B cell (primary cell): ENCODE measurements around the gene IRF2BPL. TPM values are rescaled to one million over a fixed set of nuclear protein-coding genes. Genes with fewer than 3 reads are reported as not detected.
A peak's percentile ranks its signal among the peaks of the same experiment; 100 is the strongest.

Experiments
- ATAC-seq: fragments of 200-7000 bp; cut with Tn5 transposase; one replicate; pipeline ENCODE4 v1.10.0; 2021; ENCODE audit warnings: low read depth, mild to moderate bottlenecking, moderate number of reproducible peaks, moderate library complexity
- CTCF ChIA-PET: fragments of 350-600 bp; sonication (Branson Sonifier 250); formaldehyde crosslinking; loops from one replicate; lab custom pipeline; 2021; ENCODE audit warnings: antibody characterized with exemption, inconsistent platforms; lab: Charles Lee
- POLR2A ChIA-PET: fragments of 350-600 bp; sonication (Branson Sonifier 250); formaldehyde crosslinking; loops from one replicate; lab custom pipeline; 2021; ENCODE audit warnings: antibody characterized with exemption; lab: Charles Lee
- DNase-seq: peaks from one replicate; pipeline ENCODE4 v3.0.0; 2013
- H2AFZ ChIP-seq: 2 replicates; pipeline ENCODE4 v1.6.1; 2012; ENCODE audit warnings: mild to moderate bottlenecking, low read depth, low read length; ENCODE audit not compliant: insufficient read depth, poor library complexity, severe bottlenecking
- H3K27ac ChIP-seq, 2 donors: 1 replicate in 1 of 2; 2 replicates in 1 of 2; pipeline ENCODE4 v1.5.1; 2012 to 2013; ENCODE audit warnings: low read length in 2 of 2, mild to moderate bottlenecking in 2 of 2, moderate library complexity in 1 of 2
- H3K27me3 ChIP-seq, 4 experiments: fragments of 200-600 bp in 1 of 4; sonication (generic) in 1 of 4; replicated peaks in 1 of 4; 1 replicate in 2 of 4; 2 replicates in 2 of 4; pipeline versions ENCODE4 v1.6.1 to v1.7.0; 2013 to 2016; ENCODE audit warnings: low read length in 3 of 4, mild to moderate bottlenecking in 2 of 4, mixed read lengths in 1 of 4, moderate library complexity in 1 of 4; ENCODE audit not compliant: insufficient read depth in 4 of 4, control insufficient read depth in 3 of 4; ENCODE audit errors: control extremely low read depth in 1 of 4
- H3K36me3 ChIP-seq, 2 experiments: replicated peaks in 1 of 2; 1 replicate in 1 of 2; 2 replicates in 1 of 2; pipeline versions ENCODE4 v1.6.1 to v1.7.1; 2013; ENCODE audit warnings: low read length in 1 of 2; ENCODE audit not compliant: insufficient read depth in 2 of 2, control insufficient read depth in 1 of 2; ENCODE audit errors: control extremely low read depth in 1 of 2, extremely low read depth in 1 of 2
- H3K4me1 ChIP-seq, 2 donors: fragments of 200-600 bp in 1 of 2; sonication (generic) in 1 of 2; 1 replicate in 1 of 2; 2 replicates in 1 of 2; pipeline versions ENCODE4 v1.5.1 to v1.6.1; 2013 to 2017; ENCODE audit warnings: low read length in 2 of 2; ENCODE audit not compliant: control insufficient read depth in 2 of 2, insufficient read depth in 2 of 2
- H3K4me2 ChIP-seq: replicated peaks from 2 replicates; pipeline ENCODE3; 2012; ENCODE audit warnings: mild to moderate bottlenecking, low read depth, low read length; ENCODE audit not compliant: poor library complexity, severe bottlenecking
- H3K4me3 ChIP-seq, 5 experiments: fragments of 200-600 bp in 1 of 5; sonication (generic) in 1 of 5; 1 replicate in 3 of 5; 2 replicates in 2 of 5; pipeline versions ENCODE4 v1.5.1 to v1.7.0; 2011 to 2016; ENCODE audit warnings: low read length in 4 of 5, mild to moderate bottlenecking in 4 of 5, low read depth in 2 of 5, control low read depth in 1 of 5, moderate library complexity in 1 of 5; ENCODE audit not compliant: insufficient read depth in 1 of 5; ENCODE audit errors: control extremely low read depth in 1 of 5, extremely low read depth in 1 of 5
- H3K79me2 ChIP-seq: fragments of 200-600 bp; sonication (generic); one replicate; pipeline ENCODE4 v1.6.0; 2016; ENCODE audit warnings: low read length; ENCODE audit not compliant: control insufficient read depth, insufficient read depth
- H3K9ac ChIP-seq: fragments of 200-600 bp; sonication (generic); 2 replicates; pipeline ENCODE4 v1.6.1; 2017; ENCODE audit warnings: mild to moderate bottlenecking, low read length, moderate library complexity
- H3K9me3 ChIP-seq, 3 donors: one replicate each; pipeline versions ENCODE4 v1.6.1 to v1.7.1; 2013; ENCODE audit warnings: low read length in 2 of 3; ENCODE audit not compliant: control insufficient read depth in 2 of 3, insufficient read depth in 1 of 3; ENCODE audit errors: control extremely low read depth in 1 of 3
- H4K20me1 ChIP-seq: 2 replicates; pipeline ENCODE4 v1.6.0; 2012; ENCODE audit warnings: mild to moderate bottlenecking, low read length; ENCODE audit not compliant: insufficient read depth, control insufficient read depth, poor library complexity, severe bottlenecking
- H3K27ac Mint-ChIP-seq: one replicate; pipeline ENCODE4 v1.8.0; 2021; ENCODE audit warnings: mixed read lengths
- H3K27me3 Mint-ChIP-seq: one replicate; pipeline ENCODE4 v1.8.0; 2021; ENCODE audit warnings: mixed read lengths
- H3K4me1 Mint-ChIP-seq: one replicate; pipeline ENCODE4 v1.8.0; 2021; ENCODE audit warnings: mixed read lengths
- H3K4me3 Mint-ChIP-seq: one replicate; pipeline ENCODE4 v1.8.0; 2021; ENCODE audit warnings: mixed read lengths
- H3K9me3 Mint-ChIP-seq: one replicate; pipeline ENCODE4 v1.8.0; 2022; ENCODE audit warnings: mixed read lengths; ENCODE audit not compliant: insufficient read depth
- EZH2 ChIP-seq: IDR thresholded peaks from 2 replicates; pipeline ENCODE4 v1.6.1; 2012; ENCODE audit warnings: borderline replicate concordance, low read depth, mild to moderate bottlenecking, moderate library complexity, low read length; ENCODE audit not compliant: insufficient read depth, poor library complexity, severe bottlenecking
- WGBS: methylation state at CpG from one replicate; pipeline ENCODE4 v1.1.5; 2013; ENCODE audit warnings: missing lambda C conversion rate; ENCODE audit not compliant: insufficient coverage; 5-methylcytosine and 5-hydroxymethylcytosine counted together
- intact Hi-C: fragments of 100-400 bp; cut with micrococcal nuclease; formaldehyde crosslinking; loops from one replicate; pipeline ENCODE4 v1.10.0; 2022
- polyA plus RNA-seq: library from polyadenylated mRNA; depleted of rRNA; stranded (reverse); fragments of >200 nt; gene quantifications from 2 replicates; pipeline ENCODE4 v1.2.3, GENCODE V29; 2012
- total RNA-seq, 2 donors: library from RNA; stranded (reverse); fragments of 120-200 nt in 1 of 2; gene quantifications; 1 replicate in 1 of 2; 2 replicates in 1 of 2; pipeline versions ENCODE4 v1.2.3 to v1.2.4, GENCODE V29; 2013 to 2022
- TF ChIP-seq, protein P1 (sequence below): fragments of 200-600 bp; IDR thresholded peaks from one replicate; pipeline ENCODE4 v1.8.0; 2022; ENCODE audit warnings: antibody characterized with exemption, mild to moderate bottlenecking

IRF2BPL gene
- total and polyA plus RNA-seq, 2 donors (not counting 1 experiment from before 2014, with no cell fraction given), result 27.9 to 34.0 TPM

DNA sequence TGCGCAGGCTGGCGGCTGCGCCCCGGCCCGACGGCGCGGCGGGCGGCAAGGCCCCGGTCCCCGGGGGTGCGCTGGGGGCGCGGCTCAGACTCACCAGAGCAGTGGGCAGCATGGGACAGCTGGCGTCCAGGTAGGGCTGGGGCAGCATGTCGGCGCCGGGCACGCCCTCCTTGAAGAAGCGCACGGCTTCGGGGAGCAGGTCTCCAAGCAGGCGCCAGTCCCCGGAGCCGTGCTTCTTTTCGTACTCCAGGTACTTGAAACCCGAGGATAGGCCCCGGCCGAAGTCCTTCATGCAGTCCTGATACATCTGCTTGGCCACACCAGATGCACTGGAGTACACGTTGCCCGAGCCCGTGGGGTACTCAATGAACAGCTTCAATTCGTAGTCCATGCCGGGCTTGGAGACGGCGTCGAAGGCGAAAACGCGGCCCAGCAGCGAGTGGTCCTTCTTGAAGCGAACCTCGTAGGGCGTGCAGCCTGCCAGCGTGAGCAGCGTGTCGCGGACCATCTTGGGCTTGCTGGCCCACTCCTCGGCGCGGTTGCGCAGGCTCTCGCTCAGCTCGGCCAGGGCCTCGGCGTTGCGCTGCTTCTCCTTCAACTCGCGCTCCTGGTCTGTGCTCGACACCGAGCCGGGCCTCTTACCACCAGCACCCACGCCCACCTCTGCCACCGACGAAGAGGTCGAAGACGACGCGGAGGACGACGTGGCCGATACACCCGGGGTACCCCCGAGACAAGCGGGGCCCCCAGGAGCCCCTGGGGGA is 2.2 kb downstream of the IRF2BPL start:
- Histone ChIP-seq H3K9ac (peak overlapping the region; percentile 85), H3K27ac (peak overlapping the region in 1 of 2 donors; percentile 96), H3K9me3 (no peaks in the 10 kb centered on the region), H2AFZ (no peak overlapping the region), H3K4me2 (peak overlapping the region; percentile 91), H3K79me2 (peaks cover 55% of the 10 kb centered on the region), H3K4me1 (peaks cover 31 to 40% of the 10 kb centered on the region in 2 donors), H4K20me1 (peaks cover 34% of the 10 kb centered on the region), H3K36me3 (peaks cover 0 to 20% of the 10 kb centered on the region in 2 experiments), H3K4me3 (peak overlapping the region in 4 of 5 experiments; percentile 75 to 95 (median 82)), H3K27me3 (no peaks in the 10 kb centered on the region)
- H3K4me3 Mint-ChIP-seq, result peak overlapping the region; percentile 83
- DNase-seq (no peak), ATAC-seq (no peak)
- 84% methylated on average over 76 of the region's 76 CpGs for WGBS
- CTCF ChIA-PET, result interaction anchor here (1.0 to 6.2 kb wide), 10 partner anchors 15 to 152 kb away, joined by 3 to 48 read pairs (median 24); no protein-coding TSS in a partner anchor
- H3K27ac Mint-ChIP-seq, result peak overlapping the region; percentile 78
- intact Hi-C loops, result no loop called here
- POLR2A ChIA-PET, result interaction anchor here (2.0 to 5.5 kb wide), 5 partner anchors 14 to 122 kb away, joined by 7 to 54 read pairs (median 18); no protein-coding TSS in a partner anchor
- no peaks in the 10 kb centered on the region for H3K9me3 Mint-ChIP-seq
- TF ChIP-seq, protein P1, sequence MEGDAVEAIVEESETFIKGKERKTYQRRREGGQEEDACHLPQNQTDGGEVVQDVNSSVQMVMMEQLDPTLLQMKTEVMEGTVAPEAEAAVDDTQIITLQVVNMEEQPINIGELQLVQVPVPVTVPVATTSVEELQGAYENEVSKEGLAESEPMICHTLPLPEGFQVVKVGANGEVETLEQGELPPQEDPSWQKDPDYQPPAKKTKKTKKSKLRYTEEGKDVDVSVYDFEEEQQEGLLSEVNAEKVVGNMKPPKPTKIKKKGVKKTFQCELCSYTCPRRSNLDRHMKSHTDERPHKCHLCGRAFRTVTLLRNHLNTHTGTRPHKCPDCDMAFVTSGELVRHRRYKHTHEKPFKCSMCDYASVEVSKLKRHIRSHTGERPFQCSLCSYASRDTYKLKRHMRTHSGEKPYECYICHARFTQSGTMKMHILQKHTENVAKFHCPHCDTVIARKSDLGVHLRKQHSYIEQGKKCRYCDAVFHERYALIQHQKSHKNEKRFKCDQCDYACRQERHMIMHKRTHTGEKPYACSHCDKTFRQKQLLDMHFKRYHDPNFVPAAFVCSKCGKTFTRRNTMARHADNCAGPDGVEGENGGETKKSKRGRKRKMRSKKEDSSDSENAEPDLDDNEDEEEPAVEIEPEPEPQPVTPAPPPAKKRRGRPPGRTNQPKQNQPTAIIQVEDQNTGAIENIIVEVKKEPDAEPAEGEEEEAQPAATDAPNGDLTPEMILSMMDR, result no peak
- TF ChIP-seq EZH2, result no peak
- peaks cover 46% of the 10 kb centered on the region for H3K4me1 Mint-ChIP-seq
- no peaks in the 10 kb centered on the region for H3K27me3 Mint-ChIP-seq

DNA sequence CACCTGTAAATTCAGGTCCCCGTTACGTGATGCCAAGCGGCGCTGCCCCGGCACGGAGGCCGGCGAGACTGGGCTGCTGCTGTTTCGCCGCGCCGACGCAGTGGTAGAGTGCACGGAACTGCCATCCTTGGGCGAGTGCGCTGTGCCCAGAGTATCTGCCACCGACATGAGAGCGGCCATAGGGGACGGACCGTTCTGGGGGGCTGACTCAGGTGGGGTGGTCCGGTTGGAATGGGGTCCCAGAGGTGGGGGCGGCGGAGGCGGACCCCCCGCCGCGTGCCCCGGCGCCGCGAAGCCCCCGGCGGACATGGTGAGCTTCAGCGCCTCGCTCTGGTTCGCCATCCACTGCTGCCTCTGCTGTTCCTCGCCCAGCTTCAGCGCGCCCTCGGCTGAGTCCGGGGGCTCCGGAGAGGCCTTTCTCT is 2.8 kb downstream of the IRF2BPL start:
- no peak for ATAC-seq
- no peak for TF ChIP-seq EZH2
- TF ChIP-seq, protein P1, result no peak
- no peaks in the 10 kb centered on the region for H3K9me3 ChIP-seq
- POLR2A ChIA-PET, result interaction anchor here (0.9 to 5.5 kb wide), 2 partner anchors 14 to 63 kb away, joined by 5 to 46 read pairs; no protein-coding TSS in a partner anchor
- H2AFZ ChIP-seq, result no peak overlapping the region
- intact Hi-C loops, result no loop called here
- WGBS, result 98% methylated on average over 33 of the region's 42 CpGs
- H3K27me3 ChIP-seq, result no peaks in the 10 kb centered on the region
- H3K79me2 ChIP-seq, result peaks cover 55% of the 10 kb centered on the region
- Mint-ChIP-seq H3K27me3 (no peaks in the 10 kb centered on the region), H3K4me3 (peak overlapping the region; percentile 59), H3K27ac (no peak overlapping the region), H3K9me3 (no peaks in the 10 kb centered on the region), H3K4me1 (peaks cover 46% of the 10 kb centered on the region)
- no peak overlapping the region for H3K4me3 ChIP-seq
- H4K20me1 ChIP-seq, result peaks cover 34% of the 10 kb centered on the region
- peaks cover 31 to 40% of the 10 kb centered on the region in 2 donors for H3K4me1 ChIP-seq
- H3K9ac ChIP-seq, result no peak overlapping the region
- CTCF ChIA-PET, result interaction anchor here (2.7 to 6.2 kb wide), 4 partner anchors 15 to 151 kb away, joined by 12 to 48 read pairs (median 34); no protein-coding TSS in a partner anchor
- H3K4me2 ChIP-seq, result peak overlapping the region; percentile 91
- H3K36me3 ChIP-seq, result peaks cover 0 to 20% of the 10 kb centered on the region in 2 experiments
- no peak for DNase-seq
- no peak overlapping the region for H3K27ac ChIP-seq
